NCI-H128 (cell line): ENCODE measurements around the gene TYW1.
A peak's percentile ranks its signal among the peaks of the same experiment; 100 is the strongest.
"Not testable (repeated sequence)": the region's sequence is repeated elsewhere in the genome, so short reads cannot be mapped to it uniquely, and the experiment has no call there.

ENCODE experiments used
- DNase-seq: peaks from one replicate; lab custom pipeline; 2025; ENCODE audit not compliant: unreplicated experiment; lab: John Stamatoyannopoulos, UW

Gene TYW1

DNA sequence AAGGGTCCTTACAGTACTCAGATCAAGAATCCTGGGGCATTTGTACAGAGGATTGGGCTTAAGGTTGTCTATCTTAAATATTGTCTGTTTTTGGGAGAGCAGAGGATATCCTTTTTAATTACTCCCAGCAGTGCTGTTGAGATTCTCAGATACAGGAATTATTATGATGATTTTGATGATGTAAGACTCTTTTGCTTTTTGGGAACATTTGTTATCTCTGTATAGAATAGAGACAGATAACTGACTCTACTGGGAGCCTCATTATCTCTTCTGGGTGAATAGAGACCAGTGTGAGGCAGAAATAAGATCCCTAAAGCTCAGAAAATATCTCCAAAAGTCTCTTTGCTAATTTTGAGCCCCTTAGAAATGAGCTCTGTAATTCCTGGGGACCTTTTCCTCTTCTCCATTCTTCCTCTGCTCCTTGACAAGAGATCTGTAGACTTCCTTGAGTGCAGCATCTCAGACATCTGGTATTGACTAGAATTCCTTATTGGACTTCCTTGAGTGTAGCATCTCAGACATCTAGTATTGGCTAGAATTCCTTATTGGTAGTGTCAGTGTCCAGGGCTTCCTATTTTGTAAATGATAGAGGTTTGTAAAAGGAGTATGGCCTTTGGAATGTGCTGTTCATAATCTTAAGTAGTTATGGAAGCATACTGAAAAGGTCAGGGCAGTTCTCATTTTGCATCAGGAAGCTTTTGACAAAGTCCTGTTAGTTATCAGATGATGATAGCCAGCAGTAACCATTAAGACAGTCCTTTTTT, 118.0 kb downstream of the TYW1 start:
- DNase-seq: not testable (repeated sequence)

GRCh38 chr7:67120491-67120890, 123.9 kb downstream of the TYW1 start:
- not testable (repeated sequence) for DNase-seq

DNA sequence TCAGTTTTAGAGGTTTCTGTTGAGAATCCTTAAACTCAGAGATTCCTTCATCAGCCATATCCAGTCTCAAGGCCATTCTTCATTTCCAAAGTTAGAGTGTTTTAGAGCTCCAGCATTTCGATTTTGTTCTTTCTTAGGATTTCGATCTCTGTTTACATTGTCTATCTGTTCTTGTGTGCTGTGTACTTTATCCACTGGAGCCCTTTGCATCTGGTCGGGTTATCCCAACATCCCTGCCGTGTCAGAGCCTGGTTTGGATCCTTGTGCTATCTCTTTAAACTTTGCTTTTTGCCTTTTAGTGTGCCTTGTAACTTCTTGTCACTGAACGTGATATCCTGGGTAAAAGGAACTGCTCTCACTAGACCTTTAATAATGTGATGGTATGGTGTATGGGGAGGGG, 131.6 kb downstream of the TYW1 start:
- DNase-seq: not testable (repeated sequence)

DNA sequence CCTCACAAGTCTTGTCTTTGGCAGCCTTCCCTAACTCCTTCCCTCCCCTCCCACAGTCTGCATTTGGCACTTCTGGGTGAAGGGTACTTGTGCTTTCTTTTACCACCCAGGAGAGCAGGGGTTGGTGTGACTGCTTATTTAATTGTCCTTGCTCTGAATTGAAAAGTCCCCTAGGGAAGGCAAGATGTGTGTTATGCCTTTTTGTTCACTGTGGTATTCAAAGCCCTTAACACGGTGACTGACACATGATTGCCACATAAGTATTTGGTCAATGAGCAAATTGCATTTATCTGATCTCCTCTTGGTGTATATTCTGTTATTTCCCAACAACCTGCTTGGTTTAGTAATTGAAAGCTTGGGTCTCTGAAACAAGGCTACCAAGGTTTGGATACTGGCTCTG, 134.1 kb downstream of the TYW1 start:
- DNase-seq: peak; percentile 48

DNA sequence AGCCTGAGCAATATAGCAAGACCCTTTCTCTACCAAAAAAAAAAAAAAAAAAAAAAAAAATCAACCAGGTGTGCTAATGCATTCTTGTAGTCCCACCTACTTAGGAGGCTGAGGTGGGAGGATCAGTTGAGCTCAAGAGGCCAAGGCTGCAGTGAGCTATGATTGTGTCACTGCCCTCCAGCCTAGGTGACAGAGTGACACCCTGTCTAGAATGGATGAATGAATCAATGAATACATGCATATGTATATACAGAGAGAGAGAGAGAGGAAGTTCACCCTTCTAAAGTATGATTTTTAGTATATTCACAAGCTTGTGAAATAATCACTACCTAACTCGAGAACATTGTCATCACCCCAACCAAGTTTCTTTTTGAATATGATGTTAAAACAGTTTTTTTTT, 138.3 kb downstream of the TYW1 start:
- DNase-seq: not testable (repeated sequence)

- DNase-seq: not testable (repeated sequence)
Observed at GRCh38 chr7:67135617-67136486, 139.2 kb downstream of the TYW1 start.

GRCh38 chr7:67137489-67137888, 140.9 kb downstream of the TYW1 start:
- DNase-seq: not testable (repeated sequence)

DNA sequence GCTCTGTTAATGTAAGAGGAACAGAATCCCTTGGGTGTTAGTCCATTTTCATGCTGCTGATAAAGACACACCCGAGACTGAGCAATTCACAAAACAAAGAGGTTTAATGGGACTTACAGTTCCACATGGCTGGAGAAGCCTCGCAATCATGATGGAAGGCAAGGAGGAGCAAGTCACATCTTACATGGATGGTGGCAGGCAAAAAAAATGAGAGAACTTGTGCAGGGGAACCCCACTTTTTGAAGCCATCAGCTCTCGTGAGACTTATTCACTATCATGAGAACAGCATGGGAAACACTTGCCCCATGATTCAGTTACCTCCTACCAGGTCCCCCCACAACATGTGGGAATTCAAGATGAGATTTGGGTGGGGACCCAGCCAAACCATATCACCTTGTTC, 143.2 kb downstream of the TYW1 start:
- DNase-seq: not testable (repeated sequence)

GRCh38 chr7:67141001-67141400, 144.4 kb downstream of the TYW1 start:
- not testable (repeated sequence) for DNase-seq

GRCh38 chr7:67143091-67143786, 146.6 kb downstream of the TYW1 start:
- not testable (repeated sequence) for DNase-seq

- DNase-seq: not testable (repeated sequence)
Observed at GRCh38 chr7:67145581-67146193, 149.1 kb downstream of the TYW1 start.

DNA sequence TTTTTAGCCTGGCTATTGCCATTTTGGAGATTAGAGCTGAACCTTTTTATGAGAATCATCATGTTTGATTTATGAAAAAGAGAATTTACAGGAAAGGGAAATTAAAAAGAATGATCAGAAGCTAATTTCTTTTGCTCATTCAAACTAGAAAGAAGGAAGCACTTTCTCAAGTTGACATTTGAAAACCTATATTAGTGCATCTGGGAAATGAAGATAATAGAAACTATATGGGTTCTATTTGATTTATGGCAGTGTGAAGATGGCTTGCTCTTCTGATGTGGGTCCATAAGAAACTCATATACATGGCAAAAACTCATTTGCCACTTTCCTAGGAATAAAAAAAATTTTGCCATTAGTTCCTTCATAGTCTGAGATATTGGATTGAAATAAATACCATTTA, 152.5 kb downstream of the TYW1 start:
- not testable (repeated sequence) for DNase-seq

DNA sequence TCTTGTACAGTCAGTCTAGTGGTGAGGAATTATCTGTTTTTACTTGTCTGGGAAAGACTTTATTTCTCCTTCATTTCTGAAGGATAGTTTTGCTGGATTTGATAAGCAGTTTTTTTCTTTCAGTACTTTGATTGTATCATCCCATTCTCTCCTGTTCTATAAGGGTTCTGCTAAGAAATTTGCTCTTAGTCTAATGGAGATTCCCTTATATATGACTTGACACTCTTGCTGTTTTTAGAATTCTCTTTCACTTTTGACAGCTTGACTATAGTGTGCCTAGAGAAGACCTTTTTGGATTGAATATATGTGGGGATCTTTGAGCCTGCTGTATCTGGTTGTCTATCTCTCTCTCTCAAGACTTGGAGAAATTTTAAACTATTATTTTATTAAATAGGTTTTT, 157.7 kb downstream of the TYW1 start:
- not testable (repeated sequence) for DNase-seq

DNA sequence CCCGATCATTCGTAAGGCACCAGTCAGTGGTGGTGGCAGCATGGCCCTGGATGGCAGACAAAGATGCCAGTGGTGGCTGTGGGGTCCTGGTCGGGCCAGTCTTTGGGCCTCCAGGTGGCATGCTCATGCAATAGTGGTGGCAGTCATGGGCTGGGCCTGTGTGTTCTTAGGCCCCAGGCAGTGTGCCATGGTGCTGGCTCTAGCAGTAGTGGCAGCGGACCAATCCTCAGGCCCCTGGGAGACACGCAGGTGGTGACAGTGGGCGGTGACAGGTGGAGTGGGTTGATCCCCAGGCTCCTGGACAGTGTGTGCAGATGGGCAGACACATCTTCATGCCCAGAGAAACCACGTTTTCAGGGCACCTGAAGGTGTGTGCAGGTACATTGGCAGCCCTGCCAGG, 159.4 kb downstream of the TYW1 start:
- DNase-seq: not testable (repeated sequence)

DNA sequence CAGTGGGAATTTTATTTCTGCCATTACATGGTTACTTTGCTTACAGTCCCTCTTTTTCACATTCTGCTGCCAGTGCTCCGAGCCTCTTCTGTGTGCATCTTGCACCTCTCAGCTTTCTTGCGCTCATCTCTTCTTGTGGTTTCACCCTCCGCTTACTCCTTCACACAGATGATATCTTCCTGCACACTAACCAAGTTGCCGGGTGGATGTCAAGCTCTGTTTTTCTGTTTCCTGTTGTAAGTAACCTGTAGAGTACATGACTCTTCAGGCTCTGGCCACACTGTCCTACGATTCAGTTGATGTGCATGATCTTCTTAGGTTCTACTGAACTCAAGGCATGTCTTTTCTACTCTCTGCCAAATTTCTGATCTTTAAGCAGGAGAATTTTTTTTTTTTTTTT, 166.7 kb downstream of the TYW1 start:
- DNase-seq: not testable (repeated sequence)

- not testable (repeated sequence) for DNase-seq
Observed at GRCh38 chr7:67171151-67171550, 174.5 kb downstream of the TYW1 start.

DNA sequence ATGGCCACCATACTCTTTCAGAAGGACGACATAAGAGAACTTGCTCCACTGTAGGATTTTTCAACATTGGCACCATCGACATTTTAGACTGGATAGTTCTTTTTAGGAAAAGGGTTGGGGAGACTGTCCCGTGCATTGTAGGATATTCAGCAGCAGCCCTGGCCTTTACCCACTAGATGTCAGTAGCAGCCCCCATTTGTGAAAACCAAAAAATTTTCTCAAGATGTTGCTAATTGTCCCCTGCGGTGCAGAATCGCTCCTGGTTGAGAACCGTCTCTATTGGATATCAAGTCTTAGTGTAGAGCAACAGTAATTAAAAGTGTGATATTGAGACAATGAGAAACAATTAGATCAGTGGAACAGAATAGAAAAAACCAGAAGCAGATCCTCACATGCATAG, 180.1 kb downstream of the TYW1 start:
- not testable (repeated sequence) for DNase-seq

DNA sequence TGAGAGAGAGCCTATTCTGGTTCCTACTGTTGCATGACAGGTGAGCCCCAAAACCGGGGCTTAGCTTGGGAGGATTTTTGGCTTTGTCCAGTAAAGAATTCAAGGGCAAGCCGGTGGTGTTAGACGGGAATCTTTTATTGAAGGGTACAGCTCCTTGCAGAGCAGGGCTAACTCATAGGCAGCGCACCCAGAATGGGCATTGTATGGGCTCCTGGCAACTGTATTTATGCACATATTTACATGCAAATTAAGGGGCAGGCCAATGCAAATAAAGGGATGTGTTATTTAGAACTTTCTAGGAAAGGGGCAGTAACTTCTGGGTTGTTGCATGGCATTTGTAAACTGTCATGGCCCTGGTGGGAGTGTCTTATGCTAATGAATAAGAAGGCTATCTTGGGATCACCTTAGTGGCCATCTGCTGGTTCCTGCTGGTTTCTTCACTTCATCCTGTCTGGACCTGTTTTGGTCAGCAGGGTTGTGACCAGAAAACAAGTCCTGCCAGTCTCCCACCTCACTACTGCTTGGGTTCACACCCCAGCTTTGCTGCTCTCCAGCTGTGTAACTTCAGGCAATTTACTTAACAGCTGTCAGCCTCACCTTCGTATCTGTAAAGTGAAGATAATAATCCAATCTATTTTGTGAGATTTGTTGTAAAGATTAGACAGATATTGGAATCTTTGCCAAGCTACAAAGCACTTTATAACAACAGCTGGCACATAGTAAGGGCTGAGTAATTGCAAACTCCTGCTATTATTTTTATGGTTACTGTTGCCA, 182.5 kb downstream of the TYW1 start:
- DNase-seq: not testable (repeated sequence)

DNA sequence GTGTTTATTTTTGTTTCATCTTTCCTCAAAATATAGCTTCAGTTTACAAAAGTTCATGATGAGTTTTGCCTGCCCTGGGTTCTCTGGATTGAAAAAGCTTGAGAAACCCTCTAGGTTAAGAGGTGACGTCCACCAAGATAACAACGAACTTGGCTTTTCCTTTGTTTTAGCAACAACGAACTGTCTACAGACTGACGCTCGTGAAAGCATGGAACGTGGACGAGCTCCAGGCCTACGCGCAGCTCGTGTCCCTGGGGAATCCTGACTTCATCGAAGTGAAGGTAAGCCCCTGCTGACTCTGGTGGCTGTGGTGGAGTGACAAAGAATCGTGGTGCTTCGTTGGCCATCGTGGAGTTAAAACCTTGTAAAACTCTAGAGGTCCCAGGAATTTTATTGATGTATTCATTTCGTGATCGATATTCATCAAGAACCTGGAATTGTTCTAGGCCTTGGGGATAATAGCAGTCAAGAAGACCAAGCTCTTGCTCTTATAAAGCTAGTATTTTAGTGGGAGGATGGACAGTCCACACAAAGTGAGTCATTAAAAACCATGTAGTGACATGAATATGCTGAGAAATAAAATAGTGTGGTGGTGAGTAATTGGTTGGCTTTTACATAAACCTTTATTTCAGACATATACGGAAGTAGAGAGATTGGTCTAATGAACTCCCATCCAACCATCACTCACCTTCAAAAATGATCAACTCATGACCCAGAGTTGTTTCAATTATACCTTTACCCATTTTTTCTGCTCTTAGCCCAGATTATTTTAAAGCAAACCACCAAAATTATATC, 186.5 kb downstream of the TYW1 start:
- DNase-seq: not testable (repeated sequence)
